T1000 (cell line): ENCODE results near the gene KLF7.
A peak's percentile ranks its signal among the peaks of the same experiment; 100 is the strongest.

Source experiments
- DNase-seq: peaks from one replicate; lab custom pipeline; 2025; ENCODE audit warnings: mixed read lengths; lab: John Stamatoyannopoulos, UW

The KLF7 gene

GRCh38 chr2:207148020-207148419 is 17.7 kb downstream of the KLF7 start:
- no peak for DNase-seq

- DNase-seq: no peak
These were observed 21.5 kb downstream of the KLF7 start for GRCh38 chr2:207144173-207144785.

GRCh38 chr2:207143215-207144172 is 22.3 kb downstream of the KLF7 start:
- DNase-seq: no peak

- DNase-seq: no peak
These were observed 23.3 kb downstream of the KLF7 start for GRCh38 chr2:207142461-207142860.

- no peak for DNase-seq
These were observed 24.4 kb downstream of the KLF7 start for GRCh38 chr2:207141386-207141785.

- no peak for DNase-seq
These were observed 25.5 kb downstream of the KLF7 start for GRCh38 chr2:207140265-207140664.

GRCh38 chr2:207139552-207139951 is 26.2 kb downstream of the KLF7 start:
- DNase-seq: no peak

GRCh38 chr2:207138627-207139297 is 27.0 kb downstream of the KLF7 start:
- no peak for DNase-seq

- DNase-seq: no peak
These were observed 28.0 kb downstream of the KLF7 start for GRCh38 chr2:207137596-207138337.

- DNase-seq: no peak
These were observed 28.9 kb downstream of the KLF7 start for GRCh38 chr2:207136874-207137273.

GRCh38 chr2:207135801-207136457 is 29.8 kb downstream of the KLF7 start:
- no peak for DNase-seq

- no peak for DNase-seq
These were observed 30.4 kb downstream of the KLF7 start for GRCh38 chr2:207135340-207135739.

GRCh38 chr2:207133820-207134519 is 31.8 kb downstream of the KLF7 start:
- peak; percentile 62 for DNase-seq

- no peak for DNase-seq
These were observed 32.3 kb downstream of the KLF7 start for GRCh38 chr2:207133458-207133819.

GRCh38 chr2:207132019-207132418 is 33.7 kb downstream of the KLF7 start:
- no peak for DNase-seq

GRCh38 chr2:207131594-207131993 is 34.2 kb downstream of the KLF7 start:
- DNase-seq: no peak

- no peak for DNase-seq
These were observed 34.7 kb downstream of the KLF7 start for GRCh38 chr2:207130958-207131521.

- DNase-seq: no peak
These were observed 35.9 kb downstream of the KLF7 start for GRCh38 chr2:207129821-207130220.

GRCh38 chr2:207128867-207129266 is 36.9 kb downstream of the KLF7 start:
- no peak for DNase-seq

- no peak for DNase-seq
These were observed 38.9 kb downstream of the KLF7 start for GRCh38 chr2:207126724-207127308.
